ENCODE data around the gene KRTAP10-1.
A peak's percentile ranks its signal among the peaks of the same experiment; 100 is the strongest.

Gene KRTAP10-1

DNA sequence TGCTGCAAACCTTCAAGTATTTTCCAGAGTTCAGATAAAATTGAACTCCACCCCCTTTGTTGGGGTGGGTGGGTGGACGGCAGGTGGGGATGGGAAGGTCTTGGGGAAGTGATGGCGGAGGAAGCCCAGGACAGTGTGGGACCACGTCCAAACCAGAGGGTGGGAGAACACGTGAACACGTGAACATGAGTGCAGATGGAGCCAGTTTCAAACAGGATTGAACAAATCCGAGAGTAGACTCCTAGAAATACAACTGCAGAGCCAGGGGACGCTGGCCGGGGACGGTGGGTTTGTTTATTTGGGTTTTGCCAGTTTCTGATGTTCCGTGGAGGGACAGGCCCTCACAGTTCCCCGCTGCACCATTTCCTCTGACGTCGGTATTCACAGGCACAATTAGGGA, 8.4 kb upstream of the KRTAP10-1 start:
- no peak for DNase-seq (ENCODE audit: low spot score)

DNA sequence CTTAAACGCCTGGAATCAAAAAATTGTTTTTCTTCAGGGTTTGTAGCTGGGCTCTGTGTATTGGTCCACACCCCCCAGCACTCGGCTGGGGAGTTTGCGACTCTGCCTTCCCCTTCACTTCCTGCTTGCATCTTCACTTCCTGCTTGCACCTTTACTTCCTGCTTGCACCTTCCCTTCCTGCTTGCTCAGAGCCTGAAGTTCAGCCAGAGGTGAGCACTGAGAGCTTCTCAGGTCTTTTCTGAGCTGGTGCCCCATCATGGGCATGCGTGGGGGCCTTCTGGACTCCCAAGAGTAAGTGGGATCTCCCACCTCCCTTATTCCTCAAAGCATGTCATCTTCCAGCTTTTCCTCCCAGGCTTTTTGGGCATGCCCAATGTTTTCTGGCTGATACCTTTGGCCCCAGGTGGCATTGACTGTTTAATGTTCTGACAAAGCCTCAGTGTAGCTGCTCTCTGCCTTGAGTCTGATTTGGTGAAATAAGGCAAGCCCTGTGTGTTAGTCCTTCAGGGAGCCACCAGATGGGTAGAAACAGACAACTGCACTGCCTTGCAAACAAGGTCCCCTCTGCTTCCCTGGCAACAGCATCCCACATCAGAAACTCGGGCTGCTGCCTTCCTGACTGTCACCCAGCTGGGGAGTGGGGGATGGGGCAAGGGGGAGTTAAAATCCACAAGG, 7.8 kb upstream of the KRTAP10-1 start:
- DNase-seq (ENCODE audit: low spot score) = peak; percentile 42

DNA sequence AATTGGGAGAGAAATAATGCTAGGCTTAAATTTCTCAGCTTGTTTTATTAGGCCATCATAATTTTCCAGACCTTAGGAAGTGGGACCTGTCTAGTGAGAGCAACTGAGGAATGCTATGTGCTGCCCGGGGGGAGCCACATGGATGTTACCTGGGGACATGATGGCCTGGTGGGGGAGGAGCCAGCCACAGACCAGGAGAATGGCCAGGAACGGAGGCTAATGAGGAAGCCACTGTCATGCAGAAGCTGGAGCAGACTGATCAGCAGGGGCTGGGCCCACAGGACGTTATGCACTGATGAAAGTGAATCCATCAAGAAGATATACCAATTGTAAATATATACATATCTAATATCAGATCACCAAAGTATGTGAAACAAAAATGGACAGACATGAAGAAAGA, 4.6 kb upstream of the KRTAP10-1 start:
- no peak for DNase-seq (ENCODE audit: low spot score)

DNA sequence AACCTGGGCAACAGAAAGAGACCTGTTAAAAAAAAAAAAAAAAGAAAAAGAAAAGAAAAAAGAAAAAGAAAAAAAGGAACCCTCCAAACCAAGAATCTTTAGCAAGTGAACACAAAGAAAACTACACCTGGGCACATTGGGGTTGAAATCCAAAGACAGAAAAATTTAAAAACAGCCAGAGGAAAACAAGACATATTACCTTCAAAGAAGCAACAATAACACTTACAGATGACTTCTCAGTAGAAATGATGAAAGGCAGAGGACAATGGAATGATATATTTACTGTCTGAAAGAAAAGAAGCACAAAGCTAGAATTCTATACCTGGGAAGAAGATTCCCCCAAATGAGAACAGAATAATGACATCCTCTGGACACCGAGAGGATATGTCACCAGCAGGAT, 2.7 kb upstream of the KRTAP10-1 start:
- DNase-seq (ENCODE audit: low spot score) = no peak

DNA sequence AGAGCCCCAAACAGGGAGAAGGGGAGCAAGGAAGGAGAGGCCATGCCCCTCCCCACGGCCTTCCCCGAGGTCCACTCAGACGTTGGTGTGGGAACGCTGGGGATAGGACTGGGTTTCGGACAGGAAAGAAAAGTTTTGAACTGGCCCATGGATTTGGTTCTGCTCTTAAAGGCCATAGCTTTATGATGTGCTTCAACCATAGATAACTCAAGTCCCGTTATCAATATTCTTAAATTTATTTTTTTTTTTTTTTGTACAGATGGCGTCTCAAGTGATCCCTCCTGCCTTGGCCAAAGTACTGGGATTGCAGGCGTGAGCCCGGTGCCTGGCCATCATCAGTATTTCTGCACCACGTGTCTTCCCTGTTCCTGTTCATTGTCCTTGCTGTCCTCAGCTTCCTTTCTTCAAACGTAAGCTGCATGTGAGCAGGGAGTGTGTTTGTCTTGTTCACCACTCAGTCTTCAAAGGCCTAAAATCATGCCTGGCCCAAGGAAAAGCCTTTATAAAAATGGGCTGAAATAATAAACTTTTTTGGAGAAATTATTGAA, 820 bp upstream of the KRTAP10-1 start:
- DNase-seq (ENCODE audit: low spot score) = no peak

DNA sequence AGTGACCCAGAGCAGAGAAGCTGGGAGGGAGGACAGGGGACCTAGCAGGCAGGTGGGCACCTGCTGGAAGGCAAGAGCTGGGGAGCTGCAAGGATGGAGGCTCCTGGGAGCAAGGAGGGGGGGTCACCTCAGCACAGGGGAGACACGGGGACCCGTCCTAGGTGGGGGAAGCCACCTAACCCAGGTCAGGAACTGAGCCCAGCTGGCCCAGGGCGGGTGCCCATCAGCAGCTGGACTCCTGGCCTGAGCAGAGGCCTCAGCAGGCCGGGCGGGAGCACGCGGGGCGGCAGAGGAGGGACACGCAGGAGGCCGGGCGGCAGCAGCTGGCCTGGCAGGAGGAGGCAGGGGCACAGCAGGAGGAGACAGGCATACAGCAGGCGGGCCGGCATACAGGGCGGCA, 949 bp downstream of the KRTAP10-1 start:
- no peak for DNase-seq (ENCODE audit: low spot score)

DNA sequence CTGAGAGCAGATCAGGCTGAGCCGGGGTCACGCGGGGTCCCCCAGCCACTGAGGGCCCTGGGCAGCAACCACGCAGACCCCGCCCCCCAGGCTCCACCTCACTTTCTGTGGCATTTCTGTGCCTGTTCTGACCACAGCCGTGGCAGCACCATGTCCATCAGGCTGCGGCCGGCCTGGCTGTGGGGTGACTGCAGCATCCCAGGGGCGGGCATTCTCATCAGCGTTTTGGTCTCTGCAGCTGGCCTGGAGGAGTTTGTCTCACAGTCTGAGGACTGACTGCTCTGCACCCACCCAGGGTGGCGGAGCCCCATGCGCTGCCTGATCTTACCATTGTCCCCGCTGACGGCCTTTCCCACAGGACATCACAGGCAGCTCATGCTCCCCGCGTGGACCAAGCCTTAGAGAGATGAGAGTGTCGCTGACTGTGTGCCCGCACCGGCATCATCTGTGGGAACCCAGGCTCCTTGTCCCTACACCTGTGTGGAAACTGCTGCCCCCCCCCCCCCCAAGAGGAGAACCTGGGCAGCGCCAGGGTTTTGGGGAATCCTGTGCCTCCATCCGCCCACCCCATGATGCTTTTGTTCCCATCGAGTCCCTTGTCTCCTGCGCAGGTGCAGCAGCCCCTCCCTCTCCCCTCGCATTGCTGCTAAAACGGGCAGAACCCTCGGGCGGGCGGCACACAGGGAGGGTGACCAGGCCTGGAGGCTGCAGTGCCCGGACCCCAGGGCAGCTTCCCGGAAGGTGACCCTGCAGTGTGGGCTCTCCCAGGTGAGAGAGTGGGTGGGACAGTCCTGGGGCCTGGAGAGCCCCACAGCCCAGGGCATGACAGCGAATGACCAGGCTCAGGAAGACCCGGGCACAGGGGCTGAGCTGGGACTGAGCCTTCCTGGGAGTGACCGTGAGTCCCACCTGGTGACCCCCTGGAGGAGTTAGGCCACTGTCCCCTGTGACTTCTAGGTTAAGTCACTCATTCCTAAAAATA, 1.8 kb downstream of the KRTAP10-1 start:
- DNase-seq (ENCODE audit: low spot score) = no peak

DNA sequence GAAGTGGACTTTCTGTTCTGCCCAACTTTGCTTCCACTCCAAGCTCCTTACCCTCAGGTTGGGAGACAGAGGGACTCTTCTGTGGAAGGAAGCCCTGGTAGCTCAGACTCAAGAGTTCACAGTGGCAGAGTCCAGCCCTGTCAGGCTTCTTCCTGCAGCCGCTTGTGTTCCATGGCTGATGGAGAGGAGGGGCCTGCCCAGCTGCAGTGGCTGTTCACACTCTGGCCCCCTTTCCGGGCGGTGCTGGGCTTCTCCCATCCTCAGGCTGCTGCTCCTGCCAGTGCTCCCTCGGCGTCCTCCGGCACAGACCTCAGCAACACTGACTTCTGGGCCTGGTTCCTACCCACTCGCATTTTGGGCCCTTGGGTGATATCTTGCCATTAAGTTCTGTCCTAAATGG, 4.0 kb downstream of the KRTAP10-1 start:
- no peak for DNase-seq (ENCODE audit: low spot score)

DNA sequence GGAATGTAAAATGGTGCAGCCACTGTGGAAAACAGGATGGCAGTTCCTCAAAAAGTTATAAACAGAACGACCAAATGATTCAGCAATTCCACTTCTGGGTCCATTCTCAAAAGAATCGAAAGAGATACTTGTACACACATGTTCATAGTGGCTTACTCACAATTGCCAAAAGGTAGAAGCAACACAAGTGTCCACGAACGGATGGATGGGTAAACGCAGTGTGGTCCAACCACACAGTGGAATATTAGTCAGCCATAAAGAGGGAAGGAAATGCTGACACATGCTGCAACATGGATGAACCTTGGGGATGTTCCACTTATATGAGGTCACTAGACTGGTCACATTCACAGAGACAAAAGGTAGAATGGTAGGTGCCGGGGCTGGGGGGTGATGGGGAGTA, 5.3 kb downstream of the KRTAP10-1 start:
- DNase-seq (ENCODE audit: low spot score) = no peak

DNA sequence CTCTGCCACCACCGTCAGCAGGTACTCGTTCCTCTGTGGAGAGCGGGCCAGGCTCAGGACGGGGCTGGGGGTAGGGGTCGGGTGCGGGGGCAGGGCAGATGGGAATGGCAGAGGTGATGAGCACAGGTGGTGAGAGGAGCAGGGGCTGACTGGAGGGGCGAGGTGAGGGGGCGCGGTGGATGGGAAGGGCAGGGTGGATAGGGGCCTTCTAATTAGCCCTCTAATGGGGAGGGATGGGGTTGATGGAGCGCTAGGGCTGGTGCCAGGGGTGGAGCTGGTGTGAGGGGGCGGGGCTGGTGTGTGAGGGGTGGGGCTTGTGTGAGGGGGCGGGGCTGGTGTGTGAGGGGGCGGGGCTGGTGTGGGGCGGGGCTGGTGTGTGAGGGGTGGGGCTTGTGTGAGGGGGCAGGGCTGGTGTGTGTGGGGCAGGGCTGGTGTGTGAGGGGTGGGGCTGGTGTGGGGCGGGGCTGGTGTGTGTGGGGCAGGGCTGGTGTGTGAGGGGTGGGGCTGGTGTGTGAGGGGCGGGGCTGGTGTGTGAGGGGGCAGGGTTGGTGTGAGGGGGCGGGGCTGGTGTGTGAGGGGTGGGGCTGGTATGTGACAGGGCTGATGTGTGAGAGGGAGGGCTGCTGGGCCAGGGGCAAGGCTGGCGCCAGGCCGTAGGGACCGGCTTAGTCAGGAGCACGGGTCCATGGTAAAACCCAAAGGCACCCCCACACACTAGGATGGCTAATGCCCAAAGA, 5.9 kb downstream of the KRTAP10-1 start:
- DNase-seq (ENCODE audit: low spot score) = no peak

DNA sequence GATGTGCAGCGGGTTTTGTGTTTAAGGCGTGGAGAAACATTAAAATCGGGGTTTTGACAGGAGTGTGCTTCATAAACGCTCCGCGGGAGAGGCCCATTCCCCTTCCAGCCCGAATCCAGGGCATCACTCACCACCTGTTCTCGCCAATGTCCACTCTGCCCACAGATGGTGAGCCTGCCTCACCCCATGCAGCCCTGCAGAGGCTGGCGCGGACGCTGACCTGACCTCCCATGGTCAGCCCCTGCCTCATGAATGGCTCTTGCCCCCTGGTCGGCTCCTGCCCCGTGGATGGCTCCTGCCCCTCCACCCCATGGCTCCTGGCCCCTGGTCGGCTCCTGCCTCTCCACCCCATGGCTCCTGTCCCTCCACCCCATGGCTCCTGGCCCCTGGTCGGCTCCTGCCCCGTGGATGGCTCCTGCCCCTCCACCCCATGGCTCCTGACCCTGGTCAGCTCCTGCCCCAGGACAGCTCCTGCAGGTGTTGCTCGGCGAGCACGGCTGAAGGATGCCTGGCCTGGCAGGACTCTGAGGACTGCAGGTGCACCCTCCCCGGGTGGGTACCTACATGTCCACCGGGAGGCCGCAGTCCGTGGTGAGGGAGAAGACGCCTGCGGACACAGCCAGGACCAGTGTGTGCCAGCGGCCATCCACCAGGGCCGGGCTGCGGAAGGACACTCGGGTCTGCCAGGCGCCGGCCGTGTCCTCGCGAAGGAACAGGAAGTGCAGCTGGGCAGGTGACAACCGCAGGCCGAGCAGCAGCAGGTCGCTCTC, 6.7 kb downstream of the KRTAP10-1 start:
- DNase-seq (ENCODE audit: low spot score) = no peak

DNA sequence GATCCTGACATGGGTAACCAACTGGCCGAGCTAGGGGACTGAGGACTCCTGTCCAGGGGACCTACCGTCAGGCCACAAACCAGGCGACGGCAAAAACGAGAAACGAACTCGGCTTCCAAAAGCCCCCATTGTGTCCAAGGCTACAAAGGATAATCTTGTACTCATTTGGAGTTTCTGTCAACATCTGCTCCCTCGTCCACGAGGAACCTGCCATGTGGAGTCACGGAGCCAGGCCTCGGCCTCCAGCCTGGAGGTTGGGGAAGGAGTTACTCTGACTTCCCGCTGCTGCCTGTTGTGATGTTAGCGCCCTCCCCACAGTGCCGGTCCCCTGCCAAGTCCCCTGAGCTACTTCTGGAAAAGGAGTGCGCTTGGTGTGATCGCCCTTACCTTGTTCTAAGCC, 7.3 kb downstream of the KRTAP10-1 start:
- no peak for DNase-seq (ENCODE audit: low spot score)

DNA sequence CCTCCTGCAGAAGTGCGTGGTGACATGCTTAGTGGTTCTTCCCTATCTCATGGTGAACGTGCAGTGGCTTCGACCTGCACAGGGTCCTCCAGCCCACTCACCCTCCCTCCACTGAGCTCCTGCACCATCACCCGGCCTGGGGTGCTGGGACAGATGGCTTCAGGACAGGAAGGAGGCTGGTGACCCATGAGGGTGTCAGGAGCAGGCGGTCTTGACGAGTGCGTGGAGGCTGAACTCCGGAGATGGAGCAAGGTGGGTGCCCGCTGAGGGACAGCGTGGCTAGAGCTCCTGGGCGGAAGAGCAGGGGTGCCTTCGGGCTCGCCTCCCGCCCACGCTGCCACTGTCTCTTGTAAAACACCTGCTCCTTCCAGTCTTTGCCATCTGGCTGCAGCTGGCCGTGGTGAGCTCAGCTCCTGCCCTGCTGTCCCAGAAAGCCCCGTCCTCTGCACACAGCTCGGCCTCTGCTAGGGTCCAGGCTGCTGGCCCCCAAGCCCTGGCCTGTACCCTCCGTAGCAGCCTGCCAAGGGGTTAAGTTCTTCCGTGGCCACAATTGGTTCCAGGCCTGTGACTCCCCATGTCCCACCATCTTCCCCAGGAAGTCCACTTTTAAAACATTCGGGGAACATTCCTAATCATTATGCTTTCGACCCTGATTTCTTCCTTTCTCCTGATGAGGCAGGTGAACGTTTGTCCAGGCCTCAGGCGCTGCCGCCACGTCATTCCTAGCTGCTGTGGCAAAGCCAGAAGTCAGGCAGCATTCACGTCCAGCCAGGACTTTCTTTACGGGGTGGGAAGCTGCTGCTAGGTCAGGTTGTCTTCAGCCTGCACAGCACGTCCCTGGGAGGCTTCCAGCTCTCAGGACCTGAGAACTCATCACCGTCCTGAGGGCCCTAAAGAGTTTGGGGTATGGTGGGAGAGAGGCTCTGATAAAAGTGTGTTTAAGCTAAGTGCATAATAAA, 8.1 kb downstream of the KRTAP10-1 start:
- no peak for DNase-seq (ENCODE audit: low spot score)

DNA sequence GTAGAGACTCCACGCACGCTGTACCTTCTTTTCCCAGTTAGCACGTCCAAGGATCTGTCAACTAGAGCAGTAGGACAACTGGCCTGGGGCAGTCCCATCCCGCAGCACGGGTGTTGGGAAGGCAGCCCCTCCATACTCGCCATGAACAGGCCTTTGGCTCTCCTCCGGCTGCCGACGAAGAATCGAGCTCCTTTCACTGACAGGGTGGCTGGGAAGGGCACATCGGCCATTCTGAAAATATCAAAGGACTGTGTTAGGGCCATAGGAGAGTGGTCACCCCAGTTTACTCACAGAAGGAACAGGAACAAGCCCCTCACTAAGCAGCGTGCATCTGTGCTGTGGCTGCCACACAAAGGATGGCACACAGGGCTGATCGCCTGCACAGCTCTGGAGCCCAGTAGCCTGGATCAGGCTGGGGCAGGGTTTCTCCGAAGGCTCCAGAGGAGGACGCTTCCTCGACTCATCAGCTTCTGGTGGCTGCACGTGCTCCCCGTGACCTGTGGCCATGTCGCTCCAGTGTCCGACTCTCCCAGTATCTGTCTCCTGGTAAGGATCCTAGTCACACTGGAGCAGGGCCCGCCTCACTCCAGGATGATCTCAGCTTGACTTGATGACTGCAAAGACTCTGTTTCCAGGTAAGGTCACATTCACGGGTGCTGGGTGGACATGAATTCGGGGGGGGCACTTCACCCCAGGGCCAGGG, 8.9 kb downstream of the KRTAP10-1 start:
- no peak for DNase-seq (ENCODE audit: low spot score)

DNA sequence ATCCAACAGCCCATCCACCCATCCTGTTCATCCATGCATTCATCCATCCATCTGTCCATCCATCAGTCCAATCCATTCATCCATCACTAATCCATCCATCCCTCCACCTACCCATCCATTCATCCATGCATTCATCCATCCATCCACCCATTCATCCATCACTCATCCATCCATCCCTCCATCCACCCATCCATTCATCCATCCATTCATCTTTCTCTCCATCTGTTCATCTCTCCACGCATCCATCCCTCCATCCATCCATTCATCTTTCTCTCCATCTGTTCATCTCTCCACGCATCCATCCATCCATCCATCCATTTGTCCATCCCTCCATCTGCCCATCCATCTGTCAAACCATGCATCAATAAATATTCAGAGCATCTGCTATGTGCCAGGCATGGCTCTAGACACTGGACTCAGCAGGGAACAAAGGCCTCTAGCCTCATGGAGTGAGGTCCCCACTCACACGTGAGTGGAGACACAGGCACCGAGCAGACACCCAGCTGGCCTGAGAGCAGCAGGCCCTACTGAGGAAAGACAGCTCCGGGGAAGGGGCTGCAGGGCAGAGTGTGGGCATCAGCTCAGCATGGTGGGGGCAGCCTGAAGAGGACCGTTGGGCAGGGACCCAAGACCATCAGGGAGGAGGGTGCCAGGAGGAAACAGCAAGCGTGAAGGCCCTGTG, 9.6 kb downstream of the KRTAP10-1 start:
- DNase-seq (ENCODE audit: low spot score) = no peak

DNA sequence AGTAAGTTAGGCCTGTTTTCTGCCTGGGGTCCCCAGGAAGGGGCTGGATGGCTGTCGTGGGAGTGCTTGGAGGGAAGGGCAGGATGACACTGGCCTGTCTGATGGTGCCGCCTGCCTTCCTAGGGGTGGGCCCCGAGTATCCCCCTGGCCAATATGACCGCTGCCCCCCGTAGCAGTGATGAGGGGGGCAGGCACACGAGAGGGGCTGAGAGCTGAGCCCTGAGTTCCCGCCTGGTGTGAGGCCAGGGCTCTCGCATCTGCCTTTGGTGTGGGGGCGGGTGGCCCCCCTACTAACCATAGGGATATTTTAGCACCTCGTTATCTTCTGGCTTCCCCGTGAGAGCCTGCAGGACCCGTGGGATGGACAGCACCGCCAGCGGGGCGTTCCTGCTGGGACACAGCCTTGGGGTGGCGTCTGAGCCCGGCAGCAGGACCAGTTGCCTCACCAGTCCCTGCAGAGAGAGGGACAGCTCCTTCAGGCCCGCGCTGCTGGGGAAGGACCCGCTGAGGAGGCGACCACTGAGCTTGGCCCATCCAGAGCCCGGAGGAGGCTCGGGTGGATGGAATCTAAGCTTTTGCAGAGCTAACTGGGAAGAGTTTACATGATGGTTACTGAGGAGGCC, 10.4 kb downstream of the KRTAP10-1 start:
- no peak for DNase-seq (ENCODE audit: low spot score)

DNA sequence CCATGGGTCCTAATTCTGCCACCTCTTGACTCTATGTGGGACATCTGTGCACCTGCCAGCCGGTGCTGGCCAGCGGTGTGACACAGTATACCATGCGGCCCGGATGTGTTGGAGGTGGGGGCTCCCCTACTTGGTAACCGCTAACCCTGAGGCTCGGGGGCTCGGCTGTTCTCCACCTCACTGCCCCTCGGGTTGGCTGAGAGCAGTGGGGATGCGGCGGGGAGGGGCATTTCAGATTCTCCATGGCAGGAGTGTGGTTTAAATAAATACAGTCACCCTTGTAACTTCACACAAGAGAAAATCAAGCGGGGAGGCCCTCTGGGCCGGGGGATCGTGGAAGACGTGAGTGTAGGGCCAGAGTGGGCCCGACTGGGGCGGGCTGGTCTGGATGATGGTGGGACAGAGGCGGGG, 11.0 kb downstream of the KRTAP10-1 start:
- DNase-seq (ENCODE audit: low spot score) = no peak

DNA sequence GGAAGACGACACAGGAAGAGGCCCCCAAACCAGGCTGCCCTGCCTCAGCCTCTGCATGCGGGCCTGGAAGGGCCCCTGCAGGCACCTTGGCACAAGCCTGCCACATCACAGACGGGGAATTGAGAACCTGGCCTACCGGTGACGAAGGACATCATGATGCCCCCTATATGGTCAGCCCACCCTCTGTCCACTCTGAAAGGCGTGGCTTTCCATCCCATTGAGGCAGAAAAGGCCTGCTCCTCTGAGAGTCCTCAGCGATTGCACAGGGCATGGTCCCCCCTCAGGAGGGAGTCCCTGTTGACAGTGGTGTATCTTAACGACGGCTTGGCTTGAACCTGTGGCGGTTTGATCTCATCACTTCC, 11.4 kb downstream of the KRTAP10-1 start:
- DNase-seq (ENCODE audit: low spot score) = no peak

All from CD4-positive, alpha-beta T cell treated with Interleukin-2 at 100 ng/mL for 4 hours (primary cell).